Measurements from ENCODE around the gene TMEM175. TPM values are rescaled to one million over a fixed set of nuclear protein-coding genes. Genes with fewer than 3 reads are reported as not detected.

The TMEM175 gene
- total and polyA plus RNA-seq, 2 donors from 2014 or later = 26.0 to 31.1 TPM

DNA sequence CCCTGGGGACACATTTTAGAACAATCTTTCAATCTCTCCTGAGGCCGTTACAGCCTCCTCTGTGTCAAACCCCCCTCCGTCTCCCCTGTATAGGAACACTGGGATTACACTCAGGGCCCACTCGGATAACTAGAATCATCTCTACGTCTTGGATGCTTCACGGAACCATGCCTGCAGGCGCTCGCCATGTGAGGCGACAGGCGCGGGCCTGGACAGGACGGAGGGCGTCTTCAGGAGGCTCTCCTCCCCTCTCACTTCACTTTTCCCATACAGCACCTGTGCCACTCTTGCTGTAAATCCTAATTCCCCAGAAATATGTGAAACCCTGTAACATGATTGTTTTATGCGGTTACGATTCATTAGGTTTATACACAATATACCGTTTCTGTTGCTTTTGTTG is 50.6 kb downstream of the TMEM175 start:
- intact Hi-C loops (cut with DNase I) = no loop called here
- DNase-seq = no peak
- TF ChIP-seq, protein P1, sequence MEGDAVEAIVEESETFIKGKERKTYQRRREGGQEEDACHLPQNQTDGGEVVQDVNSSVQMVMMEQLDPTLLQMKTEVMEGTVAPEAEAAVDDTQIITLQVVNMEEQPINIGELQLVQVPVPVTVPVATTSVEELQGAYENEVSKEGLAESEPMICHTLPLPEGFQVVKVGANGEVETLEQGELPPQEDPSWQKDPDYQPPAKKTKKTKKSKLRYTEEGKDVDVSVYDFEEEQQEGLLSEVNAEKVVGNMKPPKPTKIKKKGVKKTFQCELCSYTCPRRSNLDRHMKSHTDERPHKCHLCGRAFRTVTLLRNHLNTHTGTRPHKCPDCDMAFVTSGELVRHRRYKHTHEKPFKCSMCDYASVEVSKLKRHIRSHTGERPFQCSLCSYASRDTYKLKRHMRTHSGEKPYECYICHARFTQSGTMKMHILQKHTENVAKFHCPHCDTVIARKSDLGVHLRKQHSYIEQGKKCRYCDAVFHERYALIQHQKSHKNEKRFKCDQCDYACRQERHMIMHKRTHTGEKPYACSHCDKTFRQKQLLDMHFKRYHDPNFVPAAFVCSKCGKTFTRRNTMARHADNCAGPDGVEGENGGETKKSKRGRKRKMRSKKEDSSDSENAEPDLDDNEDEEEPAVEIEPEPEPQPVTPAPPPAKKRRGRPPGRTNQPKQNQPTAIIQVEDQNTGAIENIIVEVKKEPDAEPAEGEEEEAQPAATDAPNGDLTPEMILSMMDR (IDR thresholded peaks at IDR 0.05; ENCODE audit: borderline replicate concordance, extremely low read depth, insufficient read depth) = no peak

DNA sequence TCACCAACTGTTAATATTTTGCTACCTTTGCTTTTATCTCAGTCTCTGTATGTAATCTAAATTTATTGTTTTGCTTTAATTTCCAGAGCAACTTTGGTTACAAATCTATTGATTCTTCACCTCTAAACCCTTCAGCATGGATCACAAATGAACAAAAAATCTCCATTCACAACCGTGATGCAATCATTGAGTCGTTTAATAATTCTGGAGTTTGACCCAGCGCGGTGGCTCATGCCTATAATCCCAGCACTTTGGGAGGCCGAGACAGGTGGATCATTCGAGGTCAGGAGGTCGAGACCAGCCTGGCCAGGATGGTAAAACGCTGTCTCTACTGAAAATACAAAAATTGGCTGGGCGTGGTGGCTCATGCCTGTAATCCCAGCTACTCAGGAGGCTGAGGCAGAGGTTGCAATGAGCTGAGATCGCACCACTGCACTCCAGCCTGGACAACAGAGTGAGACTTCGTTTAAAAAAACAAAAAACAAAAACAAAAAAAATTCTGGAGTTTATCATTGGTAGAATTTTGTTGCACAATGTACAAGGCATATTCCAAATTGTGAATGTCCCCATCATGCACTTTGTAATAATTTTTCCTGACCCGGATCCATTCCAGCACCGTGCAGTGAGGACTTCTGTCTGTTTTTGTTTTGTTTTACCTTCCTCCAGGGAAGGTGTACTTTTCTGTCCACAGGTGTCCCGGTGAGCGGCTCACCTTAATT is 52.2 kb downstream of the TMEM175 start:
- no peak overlapping the region for H3K27ac ChIP-seq (ENCODE audit: low read depth in 2 of 2, low read length in 2 of 2)
- TF ChIP-seq, protein P1 (IDR thresholded peaks at IDR 0.05; ENCODE audit: borderline replicate concordance, extremely low read depth, insufficient read depth) = no peak
- FAIRE-seq = no peak
- H3K4me3 ChIP-seq (ENCODE audit: low read length in 3 of 3) = peak overlapping the region in 2 of 3 donors; percentile 30 to 39
- peaks cover 0 to 18% (median 10%) of the 10 kb centered on the region in 3 donors for H3K4me1 ChIP-seq (ENCODE audit: control insufficient read depth in 2 of 3, insufficient read depth in 2 of 3, low read depth in 1 of 3, low read length in 3 of 3)
- DNase-seq = peak in 1 of 5 donors; percentile 12
- intact Hi-C loops (cut with DNase I) = no loop called here
- H3K9me3 ChIP-seq (ENCODE audit: control insufficient read depth in 2 of 3, insufficient read depth in 1 of 3, low read length in 3 of 3) = no peaks in the 10 kb centered on the region
- H3K36me3 ChIP-seq (ENCODE audit: control insufficient read depth in 2 of 3, insufficient read depth in 3 of 3, low read length in 3 of 3) = no peaks in the 10 kb centered on the region
- H3K27me3 ChIP-seq (ENCODE audit: control insufficient read depth, insufficient read depth, low read length) = no peaks in the 10 kb centered on the region
- no peak overlapping the region for H3K9ac ChIP-seq (ENCODE audit: low read length in 3 of 3)

More for the DNA sequence above, 50.6 kb downstream of the TMEM175 start:
- Histone ChIP-seq H3K36me3 (ENCODE audit: control insufficient read depth in 2 of 3, insufficient read depth in 3 of 3, low read length in 3 of 3) (no peaks in the 10 kb centered on the region), H3K4me1 (ENCODE audit: control insufficient read depth in 2 of 3, insufficient read depth in 2 of 3, low read depth in 1 of 3, low read length in 3 of 3) (peaks cover 0 to 15% (median 10%) of the 10 kb centered on the region in 3 donors), H3K9me3 (ENCODE audit: control insufficient read depth in 2 of 3, insufficient read depth in 1 of 3, low read length in 3 of 3) (no peaks in the 10 kb centered on the region), H3K9ac (ENCODE audit: low read length in 3 of 3) (no peak overlapping the region), H3K27me3 (ENCODE audit: control insufficient read depth, insufficient read depth, low read length) (no peaks in the 10 kb centered on the region), H3K27ac (ENCODE audit: low read depth in 2 of 2, low read length in 2 of 2) (no peak overlapping the region), H3K4me3 (ENCODE audit: low read length in 3 of 3) (no peak overlapping the region)
- no peak for FAIRE-seq

DNA sequence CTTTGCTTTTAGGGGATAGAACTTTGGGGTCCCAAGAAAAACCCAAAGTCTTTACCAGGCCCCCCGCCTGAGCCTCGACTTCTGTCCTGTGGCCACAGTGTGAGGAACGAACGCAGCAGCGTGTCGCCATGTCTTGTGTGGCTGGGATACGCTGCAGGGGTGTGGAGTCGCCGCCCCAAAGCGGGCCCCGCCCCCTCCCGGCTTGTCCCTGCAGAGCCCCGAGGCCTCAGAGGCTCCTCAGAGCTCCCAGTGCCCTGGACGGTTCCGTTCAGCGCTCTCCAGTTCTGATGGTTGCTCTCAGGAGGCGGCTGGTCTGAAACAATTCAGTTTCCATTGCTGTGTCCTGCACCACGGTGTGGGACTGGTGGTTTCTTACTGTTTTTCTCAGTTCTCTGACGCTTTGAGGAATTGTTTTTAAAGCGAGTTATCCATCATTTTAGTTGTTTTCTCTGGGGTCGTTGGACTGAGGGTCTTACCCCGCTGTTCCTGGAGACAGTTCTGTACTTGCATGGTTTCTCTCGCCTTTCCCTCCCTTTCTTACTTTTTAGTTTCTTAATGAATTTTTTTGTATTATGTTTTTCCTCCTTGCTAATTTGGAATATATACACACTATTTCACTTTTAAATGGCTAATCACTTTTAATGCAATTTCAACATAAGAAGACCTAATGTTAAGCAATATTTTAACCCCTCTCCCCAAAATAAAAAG is 53.0 kb downstream of the TMEM175 start:
- H3K27ac ChIP-seq (ENCODE audit: low read depth in 2 of 2, low read length in 2 of 2) = no peak overlapping the region
- peaks cover 0 to 18% (median 10%) of the 10 kb centered on the region in 3 donors for H3K4me1 ChIP-seq (ENCODE audit: control insufficient read depth in 2 of 3, insufficient read depth in 2 of 3, low read depth in 1 of 3, low read length in 3 of 3)
- intact Hi-C loops (cut with DNase I) = no loop called here
- DNase-seq (peak in 3 of 5 donors; percentile 49 to 92 (median 63)), FAIRE-seq (no peak)
- no peaks in the 10 kb centered on the region for H3K27me3 ChIP-seq (ENCODE audit: control insufficient read depth, insufficient read depth, low read length)
- TF ChIP-seq, protein P1 (IDR thresholded peaks at IDR 0.05; ENCODE audit: borderline replicate concordance, extremely low read depth, insufficient read depth) = no peak
- H3K36me3 ChIP-seq (ENCODE audit: control insufficient read depth in 2 of 3, insufficient read depth in 3 of 3, low read length in 3 of 3) = peaks cover 0 to 4% (median under 1%) of the 10 kb centered on the region in 3 donors
- H3K9me3 ChIP-seq (ENCODE audit: control insufficient read depth in 2 of 3, insufficient read depth in 1 of 3, low read length in 3 of 3) = no peaks in the 10 kb centered on the region
- H3K4me3 ChIP-seq (ENCODE audit: low read length in 3 of 3) = peak overlapping the region in 2 of 3 donors; percentile 30 to 39
- no peak overlapping the region for H3K9ac ChIP-seq (ENCODE audit: low read length in 3 of 3)

Data from kidney (tissue), 14 donors.